GM19397 (cell line): ENCODE results near the gene ZNF423.
"Not testable (repeated sequence)": the region's sequence is repeated elsewhere in the genome, so short reads cannot be mapped to it uniquely, and the experiment has no call there.

ENCODE experiments used
- ATAC-seq: cut with Tn5 transposase; IDR thresholded peaks from one replicate; pipeline ENCODE4 v1.9.1; 2021; ENCODE audit warnings: mild to moderate bottlenecking, moderate library complexity; ENCODE audit not compliant: unreplicated experiment

ZNF423 gene

DNA sequence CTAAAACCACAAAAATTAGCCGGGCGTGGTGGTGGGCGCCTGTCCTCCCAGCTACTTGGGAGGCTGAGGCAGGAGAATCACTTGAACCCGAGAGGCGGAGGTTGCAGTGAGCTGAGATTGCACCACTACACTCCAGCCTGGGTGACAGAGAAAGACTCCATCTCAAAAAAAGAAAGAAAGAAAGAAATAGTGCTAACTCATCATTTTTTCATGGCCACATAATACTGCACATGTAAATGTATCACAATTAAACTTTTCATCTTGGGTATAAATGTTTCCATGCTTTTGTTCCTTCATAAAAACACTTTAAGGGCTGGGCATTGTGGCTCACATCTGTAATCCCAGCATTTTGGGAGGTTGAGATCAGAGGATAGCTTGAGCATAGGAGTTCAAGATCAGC lies 15.9 kb upstream of the ZNF423 start:
- not testable (repeated sequence) for ATAC-seq

DNA sequence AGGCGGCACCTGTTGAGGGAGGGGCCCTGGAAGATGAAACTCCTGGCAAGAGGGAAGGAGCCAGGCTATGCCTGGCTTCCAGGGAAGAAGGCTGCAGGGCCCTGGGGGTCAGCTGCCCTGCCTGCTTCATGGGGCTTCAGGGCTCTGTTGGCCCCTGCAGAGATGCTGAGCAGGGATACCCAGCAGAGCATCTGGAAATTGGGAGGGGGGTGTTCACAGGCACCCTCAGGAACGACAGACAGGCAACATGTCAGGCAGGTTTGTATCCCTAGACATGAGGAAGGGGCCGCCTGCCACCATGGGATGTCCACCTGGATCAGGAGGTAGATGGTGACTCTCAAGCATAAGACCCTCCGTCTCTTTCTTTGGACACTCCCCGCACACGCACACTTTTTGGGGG lies 13.8 kb upstream of the ZNF423 start:
- no peak for ATAC-seq

- ATAC-seq: no peak
These were observed 12.1 kb upstream of the ZNF423 start for GRCh38 chr16:49867796-49868668.

DNA sequence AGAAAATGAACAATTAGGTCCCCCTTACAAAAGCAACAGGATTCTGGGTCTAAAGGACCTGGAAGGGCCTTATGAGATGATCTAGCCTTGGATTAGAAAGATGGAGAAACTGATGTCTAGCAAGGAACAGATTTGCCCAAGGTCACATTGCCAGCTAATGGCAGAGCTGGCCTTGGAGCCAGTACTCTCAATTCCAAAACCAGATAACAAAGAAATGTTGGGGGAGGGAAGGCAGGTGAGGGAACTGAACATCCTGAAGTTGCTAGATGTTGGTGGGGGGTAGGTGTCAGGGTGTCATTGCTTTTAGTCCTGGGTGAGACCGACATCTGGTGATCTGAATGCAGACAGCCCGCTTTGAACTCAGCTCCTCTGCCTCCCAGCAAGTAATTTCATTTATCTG lies 11.3 kb upstream of the ZNF423 start:
- ATAC-seq: no peak

GRCh38 chr16:49866595-49867071 lies 10.7 kb upstream of the ZNF423 start:
- no peak for ATAC-seq

- ATAC-seq: no peak
These were observed 6.8 kb upstream of the ZNF423 start for GRCh38 chr16:49862694-49863093.

DNA sequence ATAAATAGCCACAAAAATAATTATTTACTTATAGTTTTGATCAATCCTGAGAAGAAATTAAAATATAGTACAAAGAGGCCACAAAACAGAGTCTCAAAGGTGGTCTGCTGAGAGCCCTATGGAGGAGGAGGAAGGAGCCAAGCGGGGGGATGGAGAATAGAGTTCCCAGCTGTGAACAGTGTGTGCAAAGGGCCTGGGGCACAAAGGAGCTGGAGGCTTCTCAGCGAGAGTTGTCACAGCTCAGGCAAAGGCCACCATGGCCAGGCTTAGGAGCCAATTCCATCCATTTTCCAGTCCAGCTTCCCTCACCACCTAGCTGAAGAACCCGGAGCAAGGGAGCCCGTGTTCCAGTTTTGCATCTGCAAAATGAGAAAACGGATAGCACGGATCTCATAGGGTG lies 5.4 kb upstream of the ZNF423 start:
- ATAC-seq: no peak

DNA sequence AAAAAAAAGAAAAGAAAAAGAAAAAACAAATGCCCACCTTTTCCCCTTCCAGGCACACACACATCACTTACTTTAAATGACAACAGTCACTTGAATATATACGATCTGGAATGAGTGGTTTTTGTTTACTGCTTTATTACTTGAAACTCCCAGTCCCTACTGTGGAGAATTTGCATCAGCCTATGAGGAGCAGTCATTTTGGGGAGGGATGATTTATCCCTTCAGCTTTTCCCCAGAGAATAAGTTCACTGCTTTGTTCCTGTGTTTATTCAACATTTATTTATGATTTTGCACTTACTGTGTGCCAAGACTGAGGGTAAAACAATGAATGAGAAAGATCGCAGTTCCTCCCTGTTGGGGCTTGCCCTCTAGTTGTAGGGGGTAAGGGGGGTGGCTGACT lies 4.7 kb upstream of the ZNF423 start:
- ATAC-seq: no peak

GRCh38 chr16:49859125-49859811 lies 3.4 kb upstream of the ZNF423 start:
- no peak for ATAC-seq

DNA sequence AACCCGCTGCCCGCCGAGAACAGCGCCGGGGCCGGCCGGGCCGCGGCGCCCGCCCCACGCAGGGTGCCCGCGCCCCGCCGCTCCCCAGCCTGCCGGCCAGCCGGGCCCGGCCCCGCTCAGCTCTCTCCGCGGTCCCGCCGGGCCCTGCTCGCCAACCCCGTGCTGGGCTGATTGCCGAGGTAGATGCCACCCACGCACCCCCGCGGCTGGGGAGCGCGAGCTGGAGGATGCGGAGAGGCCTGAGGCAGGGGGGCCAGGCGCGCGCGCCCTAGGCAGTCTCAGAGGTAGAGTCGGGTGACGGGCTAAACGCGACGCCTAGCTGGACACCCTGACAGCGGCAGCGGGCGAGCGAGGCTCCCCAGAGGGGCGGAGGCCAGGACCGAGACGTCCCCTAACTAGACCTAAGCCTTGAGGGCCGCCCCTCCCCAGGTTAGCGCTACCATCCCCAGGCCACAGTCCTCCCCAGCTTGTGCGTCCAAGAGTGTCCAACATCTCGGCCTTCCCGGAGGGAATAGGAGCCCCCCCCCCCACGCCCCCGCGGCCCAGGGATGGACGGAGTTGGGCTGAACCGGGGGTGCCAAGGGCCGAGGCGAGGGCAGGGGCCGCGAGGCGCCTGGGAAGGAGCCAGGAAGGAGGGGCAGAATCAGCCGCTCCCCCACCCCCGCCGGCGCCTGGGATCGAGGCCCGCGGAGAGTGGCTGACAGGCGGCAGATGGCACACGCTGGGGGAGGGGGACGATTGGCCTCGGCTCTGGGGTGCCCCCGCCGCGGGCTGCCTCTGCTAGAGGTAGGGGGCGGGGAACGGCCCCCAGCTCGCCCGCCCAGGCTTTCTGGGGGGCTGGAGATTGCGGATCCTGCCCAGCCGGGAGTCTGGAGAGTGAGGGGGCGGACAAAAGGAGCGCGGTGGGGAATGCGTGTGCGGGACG lies 2.5 kb upstream of the ZNF423 start:
- no peak for ATAC-seq

DNA sequence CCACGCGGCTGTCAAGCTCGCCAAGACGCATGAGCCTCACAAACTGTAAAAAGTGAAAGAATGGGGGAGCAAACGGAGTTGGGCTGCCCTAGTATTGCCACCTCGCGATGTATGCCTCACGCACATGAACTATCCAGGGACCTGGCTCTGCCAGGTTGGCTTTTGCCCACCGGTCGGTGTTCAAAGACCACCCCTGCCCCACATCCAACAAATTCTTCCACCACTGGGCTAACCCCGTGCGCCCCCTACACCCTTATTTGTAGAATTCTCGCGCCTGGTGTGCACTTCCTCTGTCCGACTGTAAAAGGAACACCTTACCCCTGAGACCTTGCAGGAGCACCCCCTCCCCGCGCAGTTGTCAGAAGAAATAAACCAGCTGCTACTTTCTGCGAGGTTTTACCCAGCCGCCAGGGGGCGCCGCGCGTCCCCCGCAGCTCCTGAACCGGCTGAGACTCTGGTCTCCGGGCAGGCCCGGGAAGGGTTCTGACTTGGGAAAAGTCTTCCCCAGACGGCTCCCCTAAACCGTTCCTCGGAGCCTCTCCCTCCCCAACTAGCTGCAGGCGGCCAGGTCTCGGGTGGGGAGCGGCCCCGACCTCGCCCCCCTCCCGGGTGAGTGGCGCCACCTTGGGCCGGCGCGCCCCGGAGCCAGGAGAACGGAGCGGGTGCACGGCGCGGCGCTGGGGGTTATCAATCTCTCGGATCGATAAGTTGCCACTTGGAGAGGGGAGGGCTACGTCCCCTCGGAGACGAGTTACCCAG lies 1.7 kb upstream of the ZNF423 start:
- no peak for ATAC-seq

DNA sequence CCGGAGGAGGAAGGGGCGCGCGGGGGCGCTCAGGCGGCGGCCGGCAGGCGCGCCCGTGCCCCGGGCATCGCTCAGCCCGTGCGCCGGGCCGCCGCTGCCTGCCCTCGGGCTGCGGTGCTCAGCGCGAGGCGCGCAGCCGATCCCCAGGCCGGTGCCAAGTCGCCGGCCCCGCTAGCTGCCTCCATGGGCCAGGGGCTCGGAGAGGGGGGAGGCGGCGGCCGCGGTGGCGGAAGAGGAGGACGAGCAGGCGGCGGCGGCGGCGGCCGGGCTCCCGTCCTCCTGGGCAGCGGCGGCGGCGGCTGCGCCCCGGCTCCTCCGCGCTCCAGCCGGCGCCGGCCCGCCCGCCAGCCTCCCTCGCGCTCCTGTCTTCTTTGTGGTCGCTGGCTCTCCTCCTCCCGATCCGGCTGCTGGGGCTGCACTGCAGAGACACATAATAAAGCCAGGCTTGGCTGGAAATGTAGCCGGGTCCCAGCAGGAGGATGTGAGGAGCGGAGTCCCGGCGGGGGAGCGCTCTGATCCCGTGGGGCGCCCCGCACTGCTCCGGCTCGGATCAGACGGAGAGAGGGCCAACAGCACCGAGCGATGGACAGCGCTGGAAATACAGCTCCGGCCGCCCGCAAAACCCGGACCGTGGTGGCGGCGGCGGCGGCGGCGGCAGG lies 889 bp upstream of the ZNF423 start:
- ATAC-seq: no peak

- ATAC-seq: peak; percentile 64
These were observed 561 bp downstream of the ZNF423 start for GRCh38 chr16:49855280-49855821.

- ATAC-seq: no peak
These were observed 1.1 kb downstream of the ZNF423 start for GRCh38 chr16:49854796-49855203.

- no peak for ATAC-seq
These were observed 1.6 kb downstream of the ZNF423 start for GRCh38 chr16:49854188-49854795.

GRCh38 chr16:49852279-49852678 lies 3.6 kb downstream of the ZNF423 start:
- no peak for ATAC-seq

DNA sequence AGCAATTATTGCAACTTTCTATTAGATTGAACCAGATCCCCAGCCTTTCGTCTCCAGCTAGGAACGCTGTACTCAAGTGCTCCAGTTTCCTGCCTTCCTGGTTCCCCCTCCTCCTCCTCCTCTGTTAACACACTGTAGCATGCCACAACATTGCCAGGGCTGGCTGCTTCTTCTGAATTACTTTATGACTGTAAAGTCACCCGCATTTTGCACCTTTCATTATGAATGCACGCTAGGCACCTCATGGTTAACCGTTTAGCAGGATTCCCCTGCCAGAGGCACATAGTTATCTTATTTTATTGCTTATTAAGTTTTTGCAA lies 4.5 kb downstream of the ZNF423 start:
- no peak for ATAC-seq

DNA sequence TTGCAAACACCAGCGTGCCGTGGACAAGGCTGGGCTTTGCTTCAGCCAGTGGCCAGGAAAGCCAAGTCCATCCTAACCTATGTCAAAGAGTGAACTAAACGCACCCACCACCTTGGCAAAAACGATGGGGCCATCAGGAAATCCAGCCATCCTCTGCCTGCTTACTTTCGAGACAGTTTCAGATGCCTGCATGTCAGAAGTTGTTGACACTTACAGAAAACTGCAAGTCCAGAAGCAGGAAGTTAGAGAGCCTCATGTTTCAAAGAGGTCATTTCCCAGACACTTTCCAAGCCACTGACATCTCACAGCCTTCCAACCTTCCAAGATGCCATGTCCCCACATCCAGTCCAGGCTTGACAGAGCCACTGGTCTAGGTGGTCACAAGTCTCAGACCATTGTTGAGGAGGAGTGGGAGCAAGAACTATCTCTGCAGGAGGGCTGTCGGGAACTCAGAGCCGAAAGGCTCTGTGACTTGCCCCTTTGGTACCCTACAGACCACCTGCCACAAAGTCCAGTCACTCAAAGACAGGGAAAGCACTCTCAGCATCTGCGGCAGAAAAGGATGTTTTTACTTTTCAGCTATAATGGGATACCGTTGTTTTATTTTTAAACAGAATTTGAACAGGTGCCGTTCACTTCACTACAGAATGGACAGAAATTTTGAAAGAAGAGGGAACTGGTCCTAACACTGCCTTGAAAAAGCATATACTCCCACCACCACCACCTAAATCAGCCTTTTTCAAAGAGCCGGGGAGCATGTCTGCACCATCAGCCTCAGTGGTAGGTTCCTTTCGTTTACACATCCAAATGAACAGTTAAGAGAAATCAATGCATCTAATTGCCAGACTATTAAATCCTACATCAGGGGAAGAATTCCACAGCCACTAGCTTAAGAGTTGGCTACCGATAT lies 5.1 kb downstream of the ZNF423 start:
- ATAC-seq: no peak
